Lower lobe of right lung (tissue), 2 donors: ENCODE results near the gene GADD45A. TPM values are rescaled to one million over a fixed set of nuclear protein-coding genes. Genes with fewer than 3 reads are reported as not detected.
"Not testable (repeated sequence)": the region's sequence is repeated elsewhere in the genome, so short reads cannot be mapped to it uniquely, and the experiment has no call there.

ENCODE experiments used
- ATAC-seq, 2 donors: fragments of 200-7000 bp; cut with Tn5 transposase; one replicate each; pipeline ENCODE4 v1.9.1; 2020 to 2022; ENCODE audit warnings: mild to moderate bottlenecking in 2 of 2, moderate library complexity in 2 of 2
- DNase-seq: peaks from one replicate; pipeline ENCODE4 v3.0.0-alpha.2; 2020
- H3K27ac ChIP-seq: fragments of 200-600 bp; one replicate; pipeline ENCODE4 v1.8.0; 2022
- H3K27me3 ChIP-seq: fragments of 200-600 bp; one replicate; pipeline ENCODE4 v1.8.0; 2022; ENCODE audit warnings: low read depth
- H3K36me3 ChIP-seq: fragments of 200-600 bp; one replicate; pipeline ENCODE4 v1.8.0; 2022; ENCODE audit warnings: mild to moderate bottlenecking
- H3K4me1 ChIP-seq: fragments of 200-600 bp; one replicate; pipeline ENCODE4 v1.8.0; 2022
- H3K4me3 ChIP-seq: fragments of 200-600 bp; one replicate; pipeline ENCODE4 v1.8.0; 2022; ENCODE audit warnings: mild to moderate bottlenecking
- H3K9me3 ChIP-seq: fragments of 200-600 bp; one replicate; pipeline ENCODE4 v1.8.0; 2022
- intact Hi-C: fragments of 100-400 bp; cut with DNase I; formaldehyde crosslinking; loops from one replicate; pipeline ENCODE4 v1.11.0; 2022
- total RNA-seq: library from RNA; stranded (reverse); fragmentation: NEBNext Ultra II Directional; extraction: Animal tissue kit (Norgen Biotek cat#: 25700); gene quantifications from one replicate; pipeline ENCODE4 v1.2.1, GENCODE V29; 2021
- TF ChIP-seq, protein P1 (sequence below): fragments of 200-600 bp; IDR thresholded peaks from one replicate; pipeline ENCODE4 v1.8.0; 2022; ENCODE audit warnings: antibody characterized with exemption, mild to moderate bottlenecking
- donor health status: DM: no; HTN: yes; CAD: no; lungs with severe emphysema.

GADD45A gene
- total RNA-seq, 1 donor from 2014 or later, result 13.6 TPM

DNA sequence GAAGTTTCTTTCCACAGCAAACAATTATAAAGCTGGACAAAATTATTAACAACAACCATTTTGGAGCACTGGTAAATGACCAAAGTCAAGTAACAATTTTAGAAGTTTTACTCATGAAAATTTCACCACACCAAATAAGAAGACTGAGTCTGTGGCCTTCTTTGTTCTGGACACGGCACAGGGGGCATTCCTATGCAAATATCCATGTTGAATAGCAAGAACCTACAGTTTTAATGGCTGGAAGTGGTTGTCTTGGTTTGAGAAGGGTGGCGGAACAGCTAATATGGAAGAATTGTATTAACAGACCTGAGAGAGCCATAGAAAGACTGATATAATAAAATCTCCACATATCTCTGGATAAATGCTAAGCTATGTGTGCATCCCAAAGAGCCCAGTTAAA is 29.4 kb upstream of the GADD45A start:
- Histone ChIP-seq H3K27ac (no peak overlapping the region), H3K4me1 (no peaks in the 10 kb centered on the region), H3K36me3 (no peaks in the 10 kb centered on the region), H3K27me3 (no peaks in the 10 kb centered on the region), H3K4me3 (no peak overlapping the region), H3K9me3 (no peaks in the 10 kb centered on the region)
- TF ChIP-seq, protein P1, sequence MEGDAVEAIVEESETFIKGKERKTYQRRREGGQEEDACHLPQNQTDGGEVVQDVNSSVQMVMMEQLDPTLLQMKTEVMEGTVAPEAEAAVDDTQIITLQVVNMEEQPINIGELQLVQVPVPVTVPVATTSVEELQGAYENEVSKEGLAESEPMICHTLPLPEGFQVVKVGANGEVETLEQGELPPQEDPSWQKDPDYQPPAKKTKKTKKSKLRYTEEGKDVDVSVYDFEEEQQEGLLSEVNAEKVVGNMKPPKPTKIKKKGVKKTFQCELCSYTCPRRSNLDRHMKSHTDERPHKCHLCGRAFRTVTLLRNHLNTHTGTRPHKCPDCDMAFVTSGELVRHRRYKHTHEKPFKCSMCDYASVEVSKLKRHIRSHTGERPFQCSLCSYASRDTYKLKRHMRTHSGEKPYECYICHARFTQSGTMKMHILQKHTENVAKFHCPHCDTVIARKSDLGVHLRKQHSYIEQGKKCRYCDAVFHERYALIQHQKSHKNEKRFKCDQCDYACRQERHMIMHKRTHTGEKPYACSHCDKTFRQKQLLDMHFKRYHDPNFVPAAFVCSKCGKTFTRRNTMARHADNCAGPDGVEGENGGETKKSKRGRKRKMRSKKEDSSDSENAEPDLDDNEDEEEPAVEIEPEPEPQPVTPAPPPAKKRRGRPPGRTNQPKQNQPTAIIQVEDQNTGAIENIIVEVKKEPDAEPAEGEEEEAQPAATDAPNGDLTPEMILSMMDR, result no peak
- DNase-seq, result no peak
- ATAC-seq, result no peak
- intact Hi-C loops, result no loop called here

DNA sequence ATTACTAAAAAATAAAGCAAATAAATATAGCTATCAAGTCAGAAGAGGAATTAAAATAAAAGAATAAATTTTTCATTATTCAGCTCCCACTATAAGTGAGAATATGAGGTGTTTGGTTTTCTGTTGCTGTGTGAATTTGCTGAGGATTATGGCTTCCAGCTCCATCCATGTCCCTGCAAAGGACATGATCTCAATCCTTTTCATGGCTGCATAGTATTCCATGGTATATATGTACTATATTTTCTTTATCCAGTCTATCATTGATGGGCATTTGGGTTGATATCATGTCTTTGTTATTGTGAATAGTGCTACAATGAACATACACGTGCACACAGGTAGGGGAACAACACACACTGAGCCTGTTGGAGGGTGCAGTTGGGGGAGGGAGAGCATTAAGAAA is 27.8 kb upstream of the GADD45A start:
- ATAC-seq, H3K27me3 ChIP-seq, DNase-seq, H3K4me1 ChIP-seq, intact Hi-C loops, H3K27ac ChIP-seq, H3K36me3 ChIP-seq, H3K4me3 ChIP-seq, H3K9me3 ChIP-seq: not testable (repeated sequence)

DNA sequence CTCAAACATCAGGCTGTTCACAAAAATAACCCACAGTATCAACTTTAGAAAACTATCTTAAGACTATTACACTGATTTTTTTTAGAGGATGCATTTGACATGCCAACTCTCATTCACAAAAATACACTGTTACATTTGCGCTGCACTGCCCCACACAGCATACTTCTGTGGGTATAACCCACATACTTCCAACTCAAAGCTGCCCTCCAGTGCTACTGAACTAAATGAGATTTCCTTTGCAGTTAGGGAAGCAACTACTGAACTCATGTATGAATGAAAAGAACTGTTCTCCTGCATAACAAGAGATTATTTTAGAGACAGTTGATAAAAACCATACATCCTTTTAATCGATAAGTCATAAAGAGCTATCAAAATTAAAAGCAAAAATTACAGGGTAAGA is 25.8 kb upstream of the GADD45A start:
- no peak for ATAC-seq
- DNase-seq, result no peak
- no peak overlapping the region for H3K27ac ChIP-seq
- no peaks in the 10 kb centered on the region for H3K4me1 ChIP-seq
- H3K27me3 ChIP-seq, result no peaks in the 10 kb centered on the region
- H3K4me3 ChIP-seq, result no peak overlapping the region
- TF ChIP-seq, protein P1, result no peak
- no peaks in the 10 kb centered on the region for H3K36me3 ChIP-seq
- intact Hi-C loops, result no loop called here
- H3K9me3 ChIP-seq, result no peaks in the 10 kb centered on the region

DNA sequence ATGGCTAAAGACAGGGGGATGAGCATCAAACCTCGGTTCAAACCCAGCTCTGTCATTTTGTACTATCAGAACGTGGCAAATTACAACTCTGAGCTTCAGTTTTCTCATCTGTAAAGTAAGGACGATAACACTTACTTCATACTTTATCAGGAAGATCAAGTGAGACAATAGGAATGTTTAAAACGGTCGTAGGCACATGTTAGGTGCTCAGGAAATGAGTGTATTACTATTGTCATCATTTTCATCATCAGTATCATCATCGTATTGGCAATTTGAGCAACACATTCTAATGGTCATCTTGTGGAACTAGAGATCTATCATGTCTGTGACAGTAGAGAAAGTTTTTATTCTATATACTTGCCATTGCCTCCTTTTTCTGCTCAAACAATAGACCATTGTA is 22.1 kb upstream of the GADD45A start:
- no peaks in the 10 kb centered on the region for H3K27me3 ChIP-seq
- H3K27ac ChIP-seq, result no peak overlapping the region
- no peak for DNase-seq
- H3K36me3 ChIP-seq, result no peaks in the 10 kb centered on the region
- H3K4me1 ChIP-seq, result no peaks in the 10 kb centered on the region
- H3K9me3 ChIP-seq, result no peaks in the 10 kb centered on the region
- H3K4me3 ChIP-seq, result no peak overlapping the region
- ATAC-seq, result no peak
- TF ChIP-seq, protein P1, result no peak
- intact Hi-C loops, result no loop called here

DNA sequence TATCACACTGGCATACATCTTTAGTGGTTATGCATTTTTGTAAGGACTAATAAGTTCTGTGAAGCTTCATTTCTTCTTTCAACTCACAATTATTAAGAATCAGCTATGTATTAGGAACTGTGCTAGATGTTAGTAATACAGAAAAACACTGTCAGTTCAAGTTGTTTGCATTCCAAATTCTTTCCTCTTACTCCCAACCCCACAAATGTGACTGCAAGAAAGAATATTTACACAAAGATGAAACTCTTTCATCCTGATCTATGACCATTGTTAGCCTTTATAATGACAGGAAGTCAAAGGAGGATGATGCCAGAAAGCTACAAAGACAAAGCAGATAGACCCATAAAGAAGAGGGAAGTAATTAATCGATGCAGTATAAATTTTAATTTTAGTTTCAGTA is 21.0 kb upstream of the GADD45A start:
- DNase-seq, result no peak
- H3K27ac ChIP-seq, result no peak overlapping the region
- ATAC-seq, result no peak
- intact Hi-C loops, result no loop called here
- H3K27me3 ChIP-seq, result no peaks in the 10 kb centered on the region
- TF ChIP-seq, protein P1, result no peak
- H3K4me1 ChIP-seq, result no peaks in the 10 kb centered on the region
- H3K4me3 ChIP-seq, result no peak overlapping the region
- H3K36me3 ChIP-seq, result no peaks in the 10 kb centered on the region
- H3K9me3 ChIP-seq, result no peaks in the 10 kb centered on the region

DNA sequence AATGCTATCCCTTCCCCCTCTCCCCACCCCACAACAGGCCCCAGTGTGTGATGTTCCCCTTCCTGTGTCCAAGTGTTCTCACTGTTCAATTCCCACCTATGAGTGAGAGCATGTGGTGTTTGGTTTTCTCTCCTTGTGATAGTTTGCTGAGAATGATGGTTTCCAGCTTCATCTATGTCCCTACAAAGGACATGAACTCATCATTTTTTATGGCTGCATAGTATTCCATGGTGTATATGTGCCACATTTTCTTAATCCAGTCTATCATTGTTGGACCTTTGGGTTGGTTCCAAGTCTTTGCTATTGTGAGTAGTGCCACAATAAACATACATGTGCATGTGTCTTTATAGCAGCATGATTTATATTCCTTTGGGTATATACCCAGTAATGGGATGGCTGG is 19.7 kb upstream of the GADD45A start:
- DNase-seq, H3K36me3 ChIP-seq, H3K4me1 ChIP-seq, intact Hi-C loops, H3K27me3 ChIP-seq, H3K9me3 ChIP-seq, H3K4me3 ChIP-seq, ATAC-seq, H3K27ac ChIP-seq: not testable (repeated sequence)

DNA sequence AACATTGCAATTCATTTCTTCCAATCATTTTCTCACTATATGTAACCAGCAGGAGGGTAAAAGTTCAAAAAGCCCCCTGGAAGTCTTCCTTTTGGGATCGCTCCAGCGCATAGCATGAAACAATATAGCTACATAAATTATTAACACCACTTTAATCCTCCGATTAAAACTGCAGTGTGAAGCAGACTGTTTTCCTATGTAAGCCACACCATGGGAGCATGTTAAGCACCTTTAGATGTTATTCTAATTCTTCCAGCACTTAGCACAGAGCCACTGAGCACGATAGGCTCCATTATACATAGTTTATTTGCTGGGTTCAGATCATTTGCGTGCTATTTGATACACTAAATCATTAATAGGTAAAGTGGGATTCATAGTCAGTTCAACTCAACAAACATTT is 18.4 kb upstream of the GADD45A start:
- no peaks in the 10 kb centered on the region for H3K36me3 ChIP-seq
- no peak for ATAC-seq

More for the DNA sequence above, 18.4 kb upstream of the GADD45A start:
- TF ChIP-seq, protein P1, result no peak
- no peak overlapping the region for H3K27ac ChIP-seq
- no peaks in the 10 kb centered on the region for H3K4me1 ChIP-seq
- H3K27me3 ChIP-seq, result no peaks in the 10 kb centered on the region
- no peak for DNase-seq
- no peaks in the 10 kb centered on the region for H3K9me3 ChIP-seq
- intact Hi-C loops, result no loop called here
- H3K4me3 ChIP-seq, result no peak overlapping the region
